GF-D8 (cell line): Measurements from ENCODE around the gene SARS2.

Experiments used
- DNase-seq: peaks from one replicate; lab custom pipeline; 2025; lab: John Stamatoyannopoulos, UW

SARS2 gene

GRCh38 chr19:38917921-38918491 lies 12.6 kb downstream of the SARS2 start:
- no peak for DNase-seq

DNA sequence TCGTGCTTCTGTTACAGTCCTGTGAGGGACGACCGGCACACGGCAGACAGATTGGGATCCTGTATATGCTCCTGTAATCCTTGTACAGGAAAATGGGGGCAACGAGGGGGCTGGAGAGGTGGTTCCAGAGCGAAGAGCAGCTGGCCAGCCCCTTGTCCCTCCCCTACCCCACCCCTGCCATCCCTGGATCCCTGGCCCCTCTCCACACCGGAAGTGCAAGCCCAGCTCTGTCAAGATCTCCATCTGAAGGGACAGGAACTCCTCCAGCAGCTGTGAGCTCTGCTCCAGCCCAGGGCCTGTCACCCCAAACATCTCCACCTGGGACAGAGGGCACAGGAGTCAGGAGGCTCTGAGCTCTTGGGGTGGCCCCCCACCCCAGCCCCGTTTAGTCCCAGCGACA lies 13.0 kb downstream of the SARS2 start:
- DNase-seq, result no peak

GRCh38 chr19:38915329-38916321 lies 14.9 kb downstream of the SARS2 start:
- DNase-seq, result no peak

GRCh38 chr19:38913958-38914357 lies 16.6 kb downstream of the SARS2 start:
- DNase-seq, result no peak

- DNase-seq, result peak; percentile 80
Measured at GRCh38 chr19:38912600-38913514, 17.7 kb downstream of the SARS2 start.

DNA sequence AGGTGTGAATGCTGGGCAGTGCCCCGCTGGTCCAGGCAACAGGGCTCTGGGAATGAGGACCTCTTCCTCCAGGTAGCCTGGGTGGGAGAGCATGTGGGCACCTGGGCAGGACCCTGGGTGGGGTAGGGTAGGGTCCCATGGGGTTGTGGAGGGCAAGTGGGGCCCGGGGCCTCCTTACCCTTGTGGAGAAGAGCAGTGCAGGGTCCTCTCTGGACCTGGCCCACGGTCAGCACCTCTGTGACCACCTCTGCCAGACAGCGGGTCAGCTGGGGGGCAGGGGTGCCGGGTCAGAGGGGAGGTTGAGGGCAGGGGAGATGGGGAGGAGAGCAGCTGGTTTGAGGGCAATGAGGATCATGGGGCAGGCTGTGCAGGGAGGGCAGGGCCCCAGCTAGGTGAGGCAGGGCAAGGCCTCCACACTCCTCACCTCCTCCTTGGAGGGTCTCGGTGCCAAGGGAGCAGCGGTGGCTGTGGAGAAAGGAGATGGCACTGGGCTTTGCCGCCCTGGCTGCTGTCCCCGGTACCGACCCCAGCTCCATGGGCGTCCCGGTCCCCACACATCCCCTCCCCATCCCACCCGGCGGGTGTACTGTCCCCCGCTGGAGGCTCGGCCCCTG lies 19.1 kb downstream of the SARS2 start:
- DNase-seq, result no peak

GRCh38 chr19:38910488-38910887 lies 20.1 kb downstream of the SARS2 start:
- DNase-seq, result no peak

DNA sequence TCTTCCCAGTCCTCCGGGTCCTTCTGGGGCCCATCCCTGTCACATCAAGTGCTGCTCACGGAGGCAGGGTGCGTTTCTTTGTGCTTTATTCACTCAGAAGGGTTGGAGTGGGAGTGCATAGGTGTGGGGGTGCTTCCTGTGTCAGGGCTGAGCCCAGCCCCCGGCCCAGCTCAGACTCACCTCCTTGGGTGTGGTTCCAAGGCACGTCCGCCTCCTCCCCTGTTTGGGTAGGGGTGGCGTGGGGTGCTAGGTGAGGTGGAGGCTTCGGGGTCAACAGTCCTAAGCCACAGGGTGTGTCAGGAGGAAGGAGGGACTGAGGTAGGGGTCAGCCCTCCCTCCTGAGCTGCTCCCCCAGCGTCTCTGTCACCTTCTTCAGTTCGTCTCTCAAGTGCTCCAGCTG lies 21.7 kb downstream of the SARS2 start:
- DNase-seq, result no peak

DNA sequence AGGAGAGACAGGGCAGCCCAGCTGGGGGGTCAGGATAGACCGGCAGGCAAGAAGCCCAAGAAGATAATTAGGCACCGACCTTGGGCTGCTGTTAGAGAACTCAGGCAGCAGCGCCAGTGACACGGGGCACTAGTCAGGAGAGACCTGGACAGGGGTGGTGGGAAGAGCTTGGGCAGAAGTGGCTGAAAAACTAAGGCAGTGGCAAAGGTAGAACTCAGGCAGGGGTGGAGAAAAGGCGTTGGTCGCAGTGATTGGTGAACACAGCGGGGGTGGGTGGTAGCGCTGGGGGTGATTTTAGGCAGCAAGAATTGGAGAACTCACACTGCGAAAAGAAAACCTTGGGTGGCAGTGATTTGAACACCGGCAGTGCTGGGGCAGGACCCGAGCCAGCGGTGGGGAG lies 22.9 kb downstream of the SARS2 start:
- no peak for DNase-seq

DNA sequence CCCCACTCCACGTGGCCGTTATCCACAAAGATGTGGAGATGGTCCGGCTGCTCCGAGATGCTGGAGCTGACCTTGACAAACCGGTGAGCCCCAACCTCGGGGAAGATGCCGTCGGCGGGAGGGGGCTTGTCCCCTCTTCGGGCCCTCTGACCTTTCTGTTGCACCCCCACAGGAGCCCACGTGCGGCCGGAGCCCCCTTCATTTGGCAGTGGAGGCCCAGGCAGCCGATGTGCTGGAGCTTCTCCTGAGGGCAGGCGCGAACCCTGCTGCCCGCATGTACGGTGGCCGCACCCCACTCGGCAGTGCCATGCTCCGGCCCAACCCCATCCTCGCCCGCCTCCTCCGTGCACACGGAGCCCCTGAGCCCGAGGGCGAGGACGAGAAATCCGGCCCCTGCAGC lies 23.3 kb downstream of the SARS2 start:
- DNase-seq, result no peak

DNA sequence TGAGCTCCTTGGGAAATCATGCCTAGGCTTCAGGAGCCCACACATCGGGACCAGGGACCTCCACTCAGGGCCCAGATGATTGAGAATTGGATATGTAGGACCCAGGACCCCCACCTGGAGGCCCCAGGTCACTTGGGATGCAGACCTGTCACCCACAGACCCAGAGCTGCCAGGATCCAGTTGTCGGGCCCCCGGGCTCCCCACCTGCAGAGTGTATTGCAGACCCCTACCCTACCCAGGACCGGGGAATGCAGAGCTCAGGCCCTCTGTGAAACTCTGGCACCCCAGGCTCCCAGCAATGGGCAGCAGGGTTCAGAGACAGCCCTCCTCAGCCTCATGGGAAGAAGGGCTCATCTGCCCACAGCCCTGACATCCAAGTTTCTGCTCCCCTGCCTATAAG lies 24.9 kb downstream of the SARS2 start:
- DNase-seq, result no peak

DNA sequence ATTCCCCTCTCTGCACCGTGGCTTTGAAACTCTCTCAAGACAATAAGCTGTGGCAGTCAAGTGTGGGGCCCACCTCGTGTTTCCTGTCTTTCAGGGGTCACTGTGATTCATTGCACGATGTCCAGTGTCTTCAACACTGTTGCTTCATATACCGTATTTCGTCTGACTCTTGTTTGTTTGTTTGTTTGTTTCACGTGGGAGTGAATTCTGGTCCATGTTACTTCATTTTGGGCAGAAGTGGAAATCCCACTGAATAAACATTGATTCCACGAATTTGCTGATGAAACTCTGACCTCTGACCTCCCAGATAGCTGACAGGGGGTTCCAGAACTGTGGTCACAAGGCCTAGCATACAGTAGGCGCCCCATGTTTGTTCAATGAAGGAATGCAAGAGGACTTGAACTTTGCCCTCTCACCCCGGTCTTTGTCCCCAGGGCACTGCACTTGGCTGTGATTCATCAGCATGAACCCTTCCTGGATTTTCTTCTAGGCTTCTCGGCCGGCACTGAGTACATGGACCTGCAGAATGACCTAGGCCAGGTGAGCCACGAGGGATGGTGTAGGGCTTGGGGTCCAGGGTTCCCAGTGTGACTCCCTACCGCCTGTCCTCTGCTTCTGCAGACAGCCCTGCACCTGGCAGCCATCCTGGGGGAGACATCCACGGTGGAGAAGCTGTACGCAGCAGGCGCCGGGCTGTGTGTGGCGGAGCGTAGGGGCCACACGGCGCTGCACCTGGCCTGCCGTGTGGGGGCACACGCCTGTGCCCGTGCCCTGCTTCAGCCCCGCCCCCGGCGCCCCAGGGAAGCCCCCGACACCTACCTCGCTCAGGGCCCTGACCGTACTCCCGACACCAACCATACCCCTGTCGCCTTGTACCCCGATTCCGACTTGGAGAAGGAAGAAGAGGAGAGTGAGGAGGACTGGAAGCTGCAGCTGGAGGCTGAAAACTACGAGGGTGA lies 25.7 kb downstream of the SARS2 start:
- DNase-seq, result no peak

GRCh38 chr19:38901683-38902082 lies 28.9 kb downstream of the SARS2 start:
- no peak for DNase-seq

- DNase-seq, result peak; percentile 29
Measured at GRCh38 chr19:38900743-38901190, 29.8 kb downstream of the SARS2 start.

DNA sequence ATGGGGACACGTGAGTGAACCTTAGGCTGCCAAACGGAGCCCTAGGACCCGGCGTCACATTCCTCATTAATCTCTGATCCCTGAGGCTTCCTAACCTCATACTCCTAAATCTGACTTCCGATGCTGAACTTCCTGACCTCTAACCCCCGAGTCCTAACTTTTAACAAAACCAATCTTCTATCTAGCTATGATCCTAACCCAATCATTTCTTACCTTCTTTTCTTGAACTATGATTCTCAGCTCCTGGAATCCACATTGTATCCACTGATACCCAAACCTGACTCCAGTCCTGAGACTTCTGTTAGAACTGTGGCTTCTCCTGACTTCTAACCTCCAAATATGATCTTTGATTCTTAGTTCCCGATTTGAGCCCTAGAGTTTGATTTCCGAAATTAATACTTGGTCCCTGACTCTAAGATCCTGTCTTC lies 30.3 kb downstream of the SARS2 start:
- DNase-seq, result no peak

GRCh38 chr19:38899447-38900201 lies 30.9 kb downstream of the SARS2 start, which contains the start of the genes NFKBIB and SIRT2:
TSS of gene NFKBIB (plus strand) at chr19:38899969. CDS start at chr19:38900033, 64 bp downstream.
TSS of gene SIRT2 (minus strand) at chr19:38899618. CDS start at chr19:38899521, 97 bp downstream.
- peak; percentile 99 for DNase-seq

DNA sequence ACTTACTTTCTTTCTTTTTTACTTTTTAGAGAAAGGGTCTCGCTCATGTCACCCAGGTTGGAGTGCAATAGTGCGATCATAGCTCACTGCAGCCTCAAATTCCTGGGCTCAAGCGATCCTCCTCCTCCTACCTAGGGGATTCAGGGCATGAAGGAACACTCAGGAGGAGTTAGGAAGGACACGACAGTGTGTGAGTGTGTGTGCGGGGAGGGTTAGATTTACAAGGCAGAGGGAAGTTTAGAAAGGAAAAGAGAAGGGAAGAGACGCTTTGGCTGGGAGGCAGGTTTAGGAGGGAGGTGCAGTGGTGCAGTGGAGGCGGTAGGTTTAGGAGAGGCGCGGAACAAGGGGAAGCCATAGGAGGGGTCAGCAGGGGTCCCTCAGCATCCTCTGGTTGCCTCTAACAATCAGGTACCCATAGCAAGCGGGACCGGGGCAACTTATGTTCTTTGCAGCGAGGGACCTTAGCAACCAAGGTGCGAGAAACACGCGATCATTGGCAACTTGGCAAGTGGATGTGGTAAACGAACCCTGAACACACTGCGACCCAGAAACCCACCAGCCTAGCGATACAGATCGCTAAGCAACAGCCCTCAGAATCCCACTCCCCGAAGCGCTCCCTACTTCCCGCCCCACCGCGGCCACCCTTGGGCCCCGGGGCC lies 31.6 kb downstream of the SARS2 start:
- DNase-seq, result no peak

DNA sequence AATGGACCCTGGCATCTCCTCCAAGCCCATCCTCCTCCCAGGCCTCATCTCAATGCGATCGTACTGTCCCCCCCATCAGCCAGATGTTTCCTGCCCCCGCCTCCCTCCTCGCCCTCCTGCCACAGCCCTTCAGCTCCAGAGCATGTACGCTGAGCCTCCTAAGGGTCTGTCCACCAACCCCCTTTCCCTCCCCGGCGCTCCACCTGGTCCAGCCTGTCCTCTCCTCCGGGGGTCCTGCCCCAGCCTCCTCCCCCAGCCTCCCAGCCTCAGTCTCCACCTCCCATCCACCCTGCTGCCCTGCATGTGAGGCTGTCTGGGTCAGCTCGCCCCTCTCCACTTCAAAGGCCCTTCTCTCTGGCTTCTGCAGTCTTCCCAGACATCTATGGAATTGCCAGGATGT lies 35.6 kb downstream of the SARS2 start:
- DNase-seq, result no peak

GRCh38 chr19:38893341-38893771 lies 37.2 kb downstream of the SARS2 start:
- no peak for DNase-seq
